Mesendoderm (in vitro differentiated cells): ENCODE measurements around the gene PSKH1.

Experiments used
- DNase-seq: peaks from one replicate; pipeline ENCODE4 v3.0.0; 2013
- H2AK5ac ChIP-seq: 2 replicates; pipeline ENCODE4 v1.6.1; 2013; ENCODE audit warnings: low read length, inconsistent platforms
- H2BK120ac ChIP-seq: 2 replicates; pipeline ENCODE4 v1.6.1; 2013; ENCODE audit warnings: low read depth, mild to moderate bottlenecking, low read length, moderate library complexity, mixed read lengths
- H2BK15ac ChIP-seq: replicated peaks from 2 replicates; pipeline ENCODE4 v1.6.1; 2013; ENCODE audit warnings: low read depth, mild to moderate bottlenecking, moderate library complexity
- H2BK5ac ChIP-seq: 2 replicates; pipeline ENCODE4 v1.6.1; 2013; ENCODE audit warnings: low read length, inconsistent platforms
- H3K18ac ChIP-seq: 2 replicates; pipeline ENCODE4 v1.6.1; 2013; ENCODE audit warnings: mild to moderate bottlenecking, low read length, mixed read lengths
- H3K23ac ChIP-seq: one replicate; pipeline ENCODE4 v1.6.1; 2013; ENCODE audit warnings: low read length
- H3K27ac ChIP-seq: 2 replicates; pipeline ENCODE4 v1.5.1; 2013; ENCODE audit warnings: low read depth, mild to moderate bottlenecking, inconsistent platforms, low read length, moderate library complexity
- H3K27me3 ChIP-seq: 2 replicates; pipeline ENCODE4 v1.6.1; 2013; ENCODE audit warnings: low read length, control low read depth, mild to moderate bottlenecking, inconsistent platforms; ENCODE audit not compliant: insufficient read depth, poor library complexity
- H3K36me3 ChIP-seq: 2 replicates; pipeline ENCODE4 v1.6.1; 2013; ENCODE audit warnings: low read length, inconsistent platforms; ENCODE audit not compliant: control insufficient read depth, insufficient read depth
- H3K4ac ChIP-seq: one replicate; pipeline ENCODE4 v1.6.1; 2013; ENCODE audit warnings: low read depth, mild to moderate bottlenecking, low read length, moderate library complexity
- H3K4me1 ChIP-seq: 2 replicates; pipeline ENCODE4 v1.6.1; 2013; ENCODE audit warnings: low read depth, low read length, inconsistent platforms; ENCODE audit not compliant: control insufficient read depth
- H3K4me2 ChIP-seq: 2 replicates; pipeline ENCODE4 v1.6.1; 2013; ENCODE audit warnings: low read length
- H3K4me3 ChIP-seq: 2 replicates; pipeline ENCODE4 v1.5.1; 2013; ENCODE audit warnings: mild to moderate bottlenecking, low read length
- H3K56ac ChIP-seq: one replicate; pipeline ENCODE4 v1.6.1; 2013; ENCODE audit warnings: low read length
- H3K79me1 ChIP-seq: 2 replicates; pipeline ENCODE4 v1.6.1; 2013; ENCODE audit warnings: low read length, inconsistent platforms
- H3K79me2 ChIP-seq: 2 replicates; pipeline ENCODE4 v1.6.1; 2013; ENCODE audit warnings: mild to moderate bottlenecking, low read length; ENCODE audit not compliant: control insufficient read depth, insufficient read depth
- H3K9ac ChIP-seq: 2 replicates; pipeline ENCODE4 v1.6.1; 2013; ENCODE audit warnings: low read length, inconsistent platforms
- H4K5ac ChIP-seq: one replicate; pipeline ENCODE4 v1.6.1; 2013; ENCODE audit warnings: low read length
- H4K8ac ChIP-seq: one replicate; pipeline ENCODE4 v1.6.1; 2013; ENCODE audit warnings: low read depth, mild to moderate bottlenecking, control low read depth, low read length, moderate library complexity
- WGBS: extraction: QIAGEN DNeasy Blood & Tissue Kit; methylation state at CpG from one replicate; pipeline ENCODE4 v1.1.7; 2013; ENCODE audit warnings: low lambda C conversion rate, missing lambda C conversion rate; ENCODE audit not compliant: insufficient coverage; ENCODE audit errors: extremely low coverage; 5-methylcytosine and 5-hydroxymethylcytosine counted together

PSKH1 gene

DNA sequence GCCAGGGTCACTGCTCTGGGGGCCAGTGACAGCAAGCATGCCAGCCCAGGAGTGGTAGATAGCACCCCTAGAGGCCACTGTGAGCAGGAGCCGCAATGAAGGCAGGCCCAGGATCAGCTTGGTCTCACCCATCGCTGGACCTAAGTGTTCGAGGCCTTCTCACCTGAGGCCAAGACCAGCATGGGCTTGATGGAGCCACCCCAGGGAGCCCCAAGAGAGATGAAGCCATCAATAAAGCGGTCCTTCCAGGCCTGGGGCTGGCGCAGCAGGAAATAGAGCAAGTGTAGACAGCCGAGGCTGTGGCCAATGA is 49.1 kb downstream of the PSKH1 start:
- DNase-seq = peak; percentile 75
- WGBS = no CpG with 5 or more reads among the region's 6 CpGs

DNA sequence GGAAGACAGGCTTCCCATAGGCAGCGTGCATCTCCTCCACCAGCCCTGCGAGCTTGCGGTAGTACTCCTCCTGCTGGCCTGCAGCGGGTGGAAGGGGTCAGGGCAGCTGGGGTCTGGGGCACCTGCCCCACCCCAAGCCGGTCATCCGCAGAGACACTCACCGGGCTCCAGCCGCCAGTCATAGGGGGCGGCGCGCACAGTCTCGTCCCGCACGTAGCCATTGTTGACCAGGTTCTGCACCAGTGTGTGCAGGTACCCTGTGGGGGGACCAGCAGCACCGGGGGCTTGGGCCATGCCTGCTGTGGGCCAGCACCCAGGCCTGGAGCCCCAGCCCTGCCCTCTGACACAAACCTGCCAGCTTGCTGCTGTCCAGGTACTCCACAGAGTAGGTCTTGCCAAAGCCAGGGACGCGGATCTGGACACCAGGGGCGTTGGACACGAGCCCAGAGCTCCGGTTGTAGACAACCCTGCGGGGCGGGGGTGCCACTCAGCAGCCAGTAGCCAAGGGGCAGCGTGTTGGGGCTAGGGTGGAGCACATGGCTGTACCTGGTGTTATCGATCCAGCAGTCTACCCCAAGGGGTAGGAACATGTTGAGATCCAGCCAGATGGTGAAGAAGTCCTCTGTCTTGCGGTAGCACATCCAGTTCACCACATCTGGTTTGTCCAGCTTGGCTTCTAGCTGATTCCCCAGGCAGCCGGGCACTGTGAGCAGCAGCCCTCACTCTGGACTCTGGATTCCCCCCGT is 49.6 kb downstream of the PSKH1 start:
- Histone ChIP-seq H3K27me3 (no peaks in the 10 kb centered on the region), H3K79me2 (no peaks in the 10 kb centered on the region), H3K79me1 (no peaks in the 10 kb centered on the region), H3K36me3 (peaks cover 6% of the 10 kb centered on the region), H3K23ac (no peak overlapping the region), H4K5ac (no peak overlapping the region), H3K18ac (no peak overlapping the region), H2AK5ac (no peak overlapping the region), H2BK120ac (no peak overlapping the region), H2BK5ac (no peak overlapping the region), H3K4me3 (no peak overlapping the region), H3K4ac (no peak overlapping the region), H2BK15ac (no peak overlapping the region), H3K27ac (no peak overlapping the region), H3K4me1 (no peaks in the 10 kb centered on the region), H3K56ac (no peak overlapping the region), H3K9ac (no peak overlapping the region), H4K8ac (no peak overlapping the region), H3K4me2 (no peak overlapping the region)
- no CpG with 5 or more reads among the region's 27 CpGs for WGBS
- DNase-seq = no peak

More for the DNA sequence above, 49.1 kb downstream of the PSKH1 start:
- H2BK120ac ChIP-seq = no peak overlapping the region
- no peak overlapping the region for H2BK15ac ChIP-seq
- H3K4ac ChIP-seq = no peak overlapping the region
- H3K56ac ChIP-seq = no peak overlapping the region
- H4K8ac ChIP-seq = no peak overlapping the region
- H3K27me3 ChIP-seq = no peaks in the 10 kb centered on the region
- H3K36me3 ChIP-seq = peaks cover 6% of the 10 kb centered on the region
- no peak overlapping the region for H3K18ac ChIP-seq
- no peak overlapping the region for H2BK5ac ChIP-seq
- H3K23ac ChIP-seq = no peak overlapping the region
- no peak overlapping the region for H3K9ac ChIP-seq
- H2AK5ac ChIP-seq = no peak overlapping the region
- H4K5ac ChIP-seq = no peak overlapping the region
- H3K4me2 ChIP-seq = no peak overlapping the region
- H3K27ac ChIP-seq = no peak overlapping the region
- no peaks in the 10 kb centered on the region for H3K79me2 ChIP-seq
- peaks cover 1% of the 10 kb centered on the region for H3K79me1 ChIP-seq
- peaks cover 1% of the 10 kb centered on the region for H3K4me1 ChIP-seq
- H3K4me3 ChIP-seq = no peak overlapping the region

DNA sequence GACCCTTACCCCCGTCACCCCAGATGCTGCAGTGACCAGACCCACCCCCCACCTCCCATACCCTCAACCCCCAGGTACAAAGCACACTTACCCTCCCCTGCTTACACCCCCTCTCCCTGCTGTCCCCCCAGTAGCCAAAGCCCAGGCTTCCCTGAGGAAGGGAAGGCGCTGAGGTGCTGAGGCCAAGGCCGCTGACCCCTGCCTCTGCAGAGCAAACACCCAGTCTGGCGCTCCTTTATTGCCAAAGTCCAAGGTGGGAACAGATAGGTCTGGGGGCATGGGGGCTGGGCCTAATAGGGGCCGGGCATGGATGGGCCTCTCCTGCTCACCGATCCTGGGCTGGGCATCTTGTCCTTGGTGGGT is 50.2 kb downstream of the PSKH1 start:
- no peak overlapping the region for H2BK5ac ChIP-seq
- H4K5ac ChIP-seq = no peak overlapping the region
- no peak overlapping the region for H3K9ac ChIP-seq
- H3K4ac ChIP-seq = no peak overlapping the region
- H3K4me2 ChIP-seq = no peak overlapping the region
- H3K79me2 ChIP-seq = no peaks in the 10 kb centered on the region
- no peak overlapping the region for H4K8ac ChIP-seq
- H3K18ac ChIP-seq = no peak overlapping the region
- H3K36me3 ChIP-seq = peaks cover 8% of the 10 kb centered on the region
- no peaks in the 10 kb centered on the region for H3K27me3 ChIP-seq
- no CpG with 5 or more reads among the region's 6 CpGs for WGBS
- H3K56ac ChIP-seq = no peak overlapping the region
- H3K23ac ChIP-seq = no peak overlapping the region
- no peak overlapping the region for H2BK15ac ChIP-seq
- no peak for DNase-seq
- no peak overlapping the region for H2AK5ac ChIP-seq
- H3K27ac ChIP-seq = no peak overlapping the region
- H3K79me1 ChIP-seq = no peaks in the 10 kb centered on the region
- H3K4me1 ChIP-seq = no peaks in the 10 kb centered on the region
- no peak overlapping the region for H3K4me3 ChIP-seq
- H2BK120ac ChIP-seq = no peak overlapping the region

DNA sequence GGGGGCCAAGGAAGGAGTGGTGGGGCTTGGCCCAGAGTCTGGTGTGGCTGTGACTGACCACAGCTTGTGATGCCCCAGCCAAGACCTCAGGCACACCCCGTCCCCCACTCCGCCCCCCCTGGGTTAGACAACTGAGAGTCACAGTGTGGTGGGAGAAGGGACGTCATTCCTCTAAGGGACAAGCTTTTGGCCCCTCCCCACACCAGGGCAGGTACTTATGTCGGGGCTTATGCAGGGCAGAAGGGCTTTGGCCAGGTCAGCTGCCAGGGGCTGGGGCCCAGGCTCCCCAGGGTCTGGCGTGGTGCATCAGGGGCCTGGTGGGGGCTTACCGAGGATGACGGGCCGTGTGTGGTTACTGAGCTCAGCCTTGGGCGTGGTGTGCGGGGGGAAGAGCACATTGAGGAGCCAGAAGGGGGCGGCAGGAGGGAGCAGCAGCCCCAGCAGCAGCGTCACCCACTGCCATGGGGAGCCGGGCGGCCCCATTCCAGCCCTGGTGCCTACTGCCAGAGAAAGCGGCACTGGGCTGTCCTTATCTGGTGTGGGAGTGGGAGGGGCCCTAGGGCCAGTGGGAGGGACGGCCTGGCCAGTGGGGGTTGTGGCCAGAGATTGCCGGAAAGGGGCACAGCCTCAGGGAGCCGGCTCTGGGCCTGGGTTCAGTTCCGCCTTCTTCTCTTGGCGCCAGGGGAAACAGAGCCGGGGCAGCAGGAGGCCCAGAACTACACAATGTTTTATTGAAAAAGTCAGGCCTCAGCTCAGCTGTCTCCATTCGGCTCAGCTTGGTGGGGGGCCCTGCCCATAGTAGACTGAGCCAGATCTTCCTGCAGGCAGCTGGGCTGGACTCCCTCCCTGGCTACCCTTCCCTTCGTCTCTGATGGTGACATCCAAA is 50.8 kb downstream of the PSKH1 start, which contains the start of gene LCAT:
Gene LCAT (minus strand): TSS at position 502 of the 886 bp plus-strand sequence. CDS start 19 bp downstream, at position 483.
- H4K8ac ChIP-seq = no peak within 1 kb of the TSS
- no peaks in the 10 kb centered on the region for H3K27me3 ChIP-seq
- H4K5ac ChIP-seq = no peak within 1 kb of the TSS
- WGBS = no CpG with 5 or more reads among the region's 23 CpGs
- no peak within 1 kb of the TSS for H3K23ac ChIP-seq
- no peak within 1 kb of the TSS for H3K4me2 ChIP-seq
- no peak within 1 kb of the TSS for H3K9ac ChIP-seq
- H3K56ac ChIP-seq = no peak within 1 kb of the TSS
- H3K36me3 ChIP-seq = peaks cover 9% of the 10 kb centered on the region
- H3K4ac ChIP-seq = no peak within 1 kb of the TSS
- H3K18ac ChIP-seq = no peak within 1 kb of the TSS
- H3K4me3 ChIP-seq = no peak within 1 kb of the TSS
- DNase-seq = no peak
- no peaks in the 10 kb centered on the region for H3K79me2 ChIP-seq
- no peak within 1 kb of the TSS for H2BK15ac ChIP-seq
- H2AK5ac ChIP-seq = no peak within 1 kb of the TSS
- no peak within 1 kb of the TSS for H3K27ac ChIP-seq
- no peaks in the 10 kb centered on the region for H3K79me1 ChIP-seq
- no peaks in the 10 kb centered on the region for H3K4me1 ChIP-seq
- no peak within 1 kb of the TSS for H2BK5ac ChIP-seq
- no peak within 1 kb of the TSS for H2BK120ac ChIP-seq

DNA sequence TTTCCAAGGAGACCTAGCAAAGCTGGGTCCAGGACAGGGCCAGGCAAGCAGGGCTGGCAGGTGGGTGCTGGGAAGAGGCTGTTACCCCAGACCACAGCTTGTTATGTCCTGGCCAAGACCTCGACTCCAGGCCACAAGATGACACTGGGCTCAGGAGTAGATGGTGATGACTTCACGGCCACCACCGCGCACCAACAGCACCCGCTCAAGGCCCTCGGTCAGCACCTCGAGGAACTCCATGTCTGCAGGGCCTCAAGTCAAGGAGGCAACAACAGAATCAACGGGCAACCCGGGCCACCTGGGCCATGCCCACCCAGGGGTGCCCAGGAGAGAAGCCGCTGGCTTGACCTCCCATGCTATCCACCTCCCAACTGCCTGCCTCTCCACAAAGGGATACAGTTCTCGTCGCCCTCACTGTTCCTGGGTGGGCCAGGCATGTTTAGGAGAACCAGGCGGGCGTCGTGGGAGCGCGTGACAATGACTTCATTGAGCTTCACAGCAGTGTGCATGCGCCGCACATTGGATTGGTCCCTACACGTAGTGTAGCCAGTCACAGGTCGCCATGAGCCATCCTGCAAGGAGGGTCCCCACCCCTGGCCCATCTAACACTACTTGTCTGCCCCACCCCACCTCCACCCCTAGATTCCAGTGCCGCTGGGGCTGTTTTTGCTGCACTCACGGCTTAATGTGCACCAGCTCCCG is 51.8 kb downstream of the PSKH1 start:
- Histone ChIP-seq H3K4me3 (no peak overlapping the region), H3K56ac (no peak overlapping the region), H4K8ac (no peak overlapping the region), H3K79me2 (no peaks in the 10 kb centered on the region), H2BK120ac (no peak overlapping the region), H3K4me2 (no peak overlapping the region), H2BK5ac (no peak overlapping the region), H3K23ac (no peak overlapping the region), H2BK15ac (no peak overlapping the region), H3K4ac (no peak overlapping the region), H3K27me3 (no peaks in the 10 kb centered on the region), H3K9ac (no peak overlapping the region), H3K36me3 (peaks cover 10% of the 10 kb centered on the region), H3K27ac (no peak overlapping the region), H3K4me1 (no peaks in the 10 kb centered on the region), H2AK5ac (no peak overlapping the region), H3K18ac (no peak overlapping the region), H4K5ac (no peak overlapping the region), H3K79me1 (no peaks in the 10 kb centered on the region)
- no peak for DNase-seq
- no CpG with 5 or more reads among the region's 24 CpGs for WGBS
